ENCODE measurements around the gene FLT1. TPM values are rescaled to one million over a fixed set of nuclear protein-coding genes. Genes with fewer than 3 reads are reported as not detected.

Gene FLT1
- polyA plus RNA-seq, 2 of the 4 experiments (the other 2 are of a cell fraction), result not detected

DNA sequence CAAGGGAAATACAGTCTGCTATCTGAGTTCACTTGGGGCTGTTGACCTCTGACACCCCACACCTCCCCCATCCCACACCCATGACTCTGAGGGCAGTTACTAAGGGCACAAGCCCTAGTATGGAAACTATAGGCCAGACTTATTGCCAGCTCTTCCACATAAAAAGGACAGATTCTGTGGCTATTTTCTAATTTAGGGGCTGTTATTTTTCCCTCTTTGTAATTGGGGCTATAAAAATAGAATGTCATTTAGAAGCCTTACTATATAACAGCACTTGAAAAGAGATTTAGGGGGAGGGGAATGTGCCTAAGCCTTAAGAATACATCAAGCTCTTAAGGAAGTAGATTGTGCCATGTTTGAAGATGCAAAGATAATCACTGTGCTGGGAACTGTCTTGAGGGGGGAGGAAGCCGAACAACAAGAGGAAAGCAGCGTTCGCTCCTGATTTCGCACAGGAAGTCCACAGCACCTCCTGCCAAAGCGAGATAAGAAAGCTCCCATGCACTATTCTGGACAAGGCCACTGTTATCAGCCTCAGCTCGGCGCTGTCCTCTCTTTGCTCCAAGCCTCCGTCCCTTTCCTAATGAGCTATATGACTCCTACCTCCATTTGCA, 86.6 kb downstream of the FLT1 start:
- Histone ChIP-seq H3K4me2 (no peak overlapping the region), H3K4me3 (no peak overlapping the region), H3K27ac (no peak overlapping the region), H3K4me1 (no peaks in the 10 kb centered on the region), H3K9me3 (no peaks in the 10 kb centered on the region)
- TF ChIP-seq HDAC2 (IDR thresholded peaks at IDR 0.05) (no peak), ZSCAN20 (CRISPR knock-in tag; IDR thresholded peaks at IDR 0.05) (no peak), HOXA7 (CRISPR knock-in tag; IDR thresholded peaks at IDR 0.05) (no peak), SMC3 (IDR thresholded peaks at IDR 0.05) (no peak), PHF8 (IDR thresholded peaks at IDR 0.05; ENCODE audit: borderline replicate concordance, low read depth) (no peak), TFCP2L1 (CRISPR knock-in tag; IDR thresholded peaks at IDR 0.05) (no peak), FOXS1 (CRISPR knock-in tag; IDR thresholded peaks at IDR 0.05) (no peak), BHLHE40 (IDR thresholded peaks at IDR 0.05; ENCODE audit: low read depth, low read length) (no peak), RFX5 (IDR thresholded peaks at IDR 0.05) (no peak), CHD4 (IDR thresholded peaks at IDR 0.05; ENCODE audit: borderline replicate concordance) (no peak), NR3C1 (IDR thresholded peaks at IDR 0.05) (no peak)
- TF ChIP-seq, protein P1, sequence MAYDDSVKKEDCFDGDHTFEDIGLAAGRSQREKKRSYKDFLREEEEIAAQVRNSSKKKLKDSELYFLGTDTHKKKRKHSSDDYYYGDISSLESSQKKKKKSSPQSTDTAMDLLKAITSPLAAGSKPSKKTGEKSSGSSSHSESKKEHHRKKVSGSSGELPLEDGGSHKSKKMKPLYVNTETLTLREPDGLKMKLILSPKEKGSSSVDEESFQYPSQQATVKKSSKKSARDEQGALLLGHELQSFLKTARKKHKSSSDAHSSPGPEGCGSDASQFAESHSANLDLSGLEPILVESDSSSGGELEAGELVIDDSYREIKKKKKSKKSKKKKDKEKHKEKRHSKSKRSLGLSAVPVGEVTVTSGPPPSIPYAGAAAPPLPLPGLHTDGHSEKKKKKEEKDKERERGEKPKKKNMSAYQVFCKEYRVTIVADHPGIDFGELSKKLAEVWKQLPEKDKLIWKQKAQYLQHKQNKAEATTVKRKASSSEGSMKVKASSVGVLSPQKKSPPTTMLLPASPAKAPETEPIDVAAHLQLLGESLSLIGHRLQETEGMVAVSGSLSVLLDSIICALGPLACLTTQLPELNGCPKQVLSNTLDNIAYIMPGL (CRISPR knock-in tag; IDR thresholded peaks at IDR 0.05; ENCODE audit: borderline replicate concordance), result no peak
- TF ChIP-seq, protein P2, sequence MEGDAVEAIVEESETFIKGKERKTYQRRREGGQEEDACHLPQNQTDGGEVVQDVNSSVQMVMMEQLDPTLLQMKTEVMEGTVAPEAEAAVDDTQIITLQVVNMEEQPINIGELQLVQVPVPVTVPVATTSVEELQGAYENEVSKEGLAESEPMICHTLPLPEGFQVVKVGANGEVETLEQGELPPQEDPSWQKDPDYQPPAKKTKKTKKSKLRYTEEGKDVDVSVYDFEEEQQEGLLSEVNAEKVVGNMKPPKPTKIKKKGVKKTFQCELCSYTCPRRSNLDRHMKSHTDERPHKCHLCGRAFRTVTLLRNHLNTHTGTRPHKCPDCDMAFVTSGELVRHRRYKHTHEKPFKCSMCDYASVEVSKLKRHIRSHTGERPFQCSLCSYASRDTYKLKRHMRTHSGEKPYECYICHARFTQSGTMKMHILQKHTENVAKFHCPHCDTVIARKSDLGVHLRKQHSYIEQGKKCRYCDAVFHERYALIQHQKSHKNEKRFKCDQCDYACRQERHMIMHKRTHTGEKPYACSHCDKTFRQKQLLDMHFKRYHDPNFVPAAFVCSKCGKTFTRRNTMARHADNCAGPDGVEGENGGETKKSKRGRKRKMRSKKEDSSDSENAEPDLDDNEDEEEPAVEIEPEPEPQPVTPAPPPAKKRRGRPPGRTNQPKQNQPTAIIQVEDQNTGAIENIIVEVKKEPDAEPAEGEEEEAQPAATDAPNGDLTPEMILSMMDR (IDR thresholded peaks at IDR 0.05), result no peak
- ATAC-seq, result no peak
- POLR2A ChIA-PET, result no interaction called here
- CTCF ChIA-PET, result no interaction called here
- FAIRE-seq, result no peak
- no peak for DNase-seq (ENCODE audit: low read depth in 1 of 2, low spot score in 1 of 2)
- WGBS (ENCODE audit: missing lambda C conversion rate), result 35% methylated on average over 8 of the region's 8 CpGs

DNA sequence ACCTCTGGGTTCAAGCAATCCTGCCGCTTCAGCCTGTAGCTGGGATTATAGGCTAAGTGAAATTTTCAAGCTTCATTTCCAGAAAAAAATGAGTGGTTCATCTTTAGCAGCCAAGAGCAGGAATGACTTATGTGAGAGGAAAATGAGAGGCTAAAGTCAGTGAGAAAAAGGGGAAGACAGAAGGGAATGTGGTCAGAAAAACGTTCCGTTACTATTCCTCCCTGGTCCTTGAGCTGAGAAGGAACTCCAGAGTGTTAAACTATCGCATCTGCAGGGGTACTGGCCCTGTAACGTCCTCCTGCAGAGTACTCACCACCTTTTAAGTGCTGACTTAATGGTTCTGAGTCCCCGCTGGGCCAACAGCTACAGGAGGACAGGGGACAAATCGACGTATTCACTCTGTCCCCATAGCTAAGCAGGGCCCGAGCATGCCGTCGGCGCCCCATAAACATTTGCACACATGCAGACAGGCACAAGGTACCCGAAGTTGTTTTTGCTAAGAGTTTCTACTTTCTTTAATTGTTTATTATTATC, 88.1 kb downstream of the FLT1 start:
- TF ChIP-seq, protein P3, sequence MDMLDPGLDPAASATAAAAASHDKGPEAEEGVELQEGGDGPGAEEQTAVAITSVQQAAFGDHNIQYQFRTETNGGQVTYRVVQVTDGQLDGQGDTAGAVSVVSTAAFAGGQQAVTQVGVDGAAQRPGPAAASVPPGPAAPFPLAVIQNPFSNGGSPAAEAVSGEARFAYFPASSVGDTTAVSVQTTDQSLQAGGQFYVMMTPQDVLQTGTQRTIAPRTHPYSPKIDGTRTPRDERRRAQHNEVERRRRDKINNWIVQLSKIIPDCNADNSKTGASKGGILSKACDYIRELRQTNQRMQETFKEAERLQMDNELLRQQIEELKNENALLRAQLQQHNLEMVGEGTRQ (IDR thresholded peaks at IDR 0.05), result no peak
- no peak for TF ChIP-seq FOXS1 (CRISPR knock-in tag; IDR thresholded peaks at IDR 0.05)
- TF ChIP-seq CHD2 (IDR thresholded peaks at IDR 0.05; ENCODE audit: low read length, partially characterized antibody), result no peak
- POLR2A ChIA-PET, result no interaction called here
- no peak overlapping the region for H3K4me3 ChIP-seq
- no peaks in the 10 kb centered on the region for H3K4me1 ChIP-seq
- no peak overlapping the region for H3K4me2 ChIP-seq
- no peak for FAIRE-seq
- CTCF ChIA-PET, result no interaction called here
- 52% methylated on average over 13 of the region's 13 CpGs for WGBS (ENCODE audit: missing lambda C conversion rate)
- no peak for DNase-seq (ENCODE audit: low read depth in 1 of 2, low spot score in 1 of 2)
- no peak for ATAC-seq
- H3K27ac ChIP-seq, result no peak overlapping the region
- no peaks in the 10 kb centered on the region for H3K9me3 ChIP-seq

DNA sequence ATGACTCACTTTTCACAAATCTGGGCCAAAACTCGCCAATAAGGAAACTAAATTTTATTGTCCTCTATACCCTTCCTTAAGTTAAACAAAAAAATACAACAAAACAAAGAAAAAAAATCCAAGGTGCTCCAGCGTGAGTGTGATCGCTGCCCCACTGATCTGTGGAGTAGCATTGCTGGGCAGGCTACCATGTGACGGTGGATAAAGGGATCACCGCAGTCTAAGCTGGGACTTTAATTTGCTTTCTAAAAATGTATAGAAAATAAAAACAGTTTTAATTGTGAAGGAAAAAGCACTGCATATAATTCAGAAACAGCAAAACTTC, 92.9 kb downstream of the FLT1 start:
- H3K9me3 ChIP-seq, result no peaks in the 10 kb centered on the region
- H3K4me2 ChIP-seq, result no peak overlapping the region
- H3K27ac ChIP-seq, result no peak overlapping the region
- no peak overlapping the region for H3K4me3 ChIP-seq
- FAIRE-seq (no peak), DNase-seq (ENCODE audit: low read depth in 1 of 2, low spot score in 1 of 2) (no peak), ATAC-seq (no peak)
- POLR2A ChIA-PET, result no interaction called here
- CTCF ChIA-PET, result no interaction called here
- TF ChIP-seq CHD2 (IDR thresholded peaks at IDR 0.05; ENCODE audit: low read length, partially characterized antibody), result no peak
- TF ChIP-seq CHD4 (IDR thresholded peaks at IDR 0.05; ENCODE audit: borderline replicate concordance), result no peak
- TF ChIP-seq, protein P4, sequence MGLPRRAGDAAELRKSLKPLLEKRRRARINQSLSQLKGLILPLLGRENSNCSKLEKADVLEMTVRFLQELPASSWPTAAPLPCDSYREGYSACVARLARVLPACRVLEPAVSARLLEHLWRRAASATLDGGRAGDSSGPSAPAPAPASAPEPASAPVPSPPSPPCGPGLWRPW (IDR thresholded peaks at IDR 0.05), result no peak
- TF ChIP-seq HOXB5 (CRISPR knock-in tag; IDR thresholded peaks at IDR 0.05), result no peak
- no peak for TF ChIP-seq HOXA7 (CRISPR knock-in tag; IDR thresholded peaks at IDR 0.05)
- no peak for TF ChIP-seq KDM1A (IDR thresholded peaks at IDR 0.05; ENCODE audit: low read depth)
- TF ChIP-seq HOXB13 (CRISPR knock-in tag; IDR thresholded peaks at IDR 0.05; ENCODE audit: low read depth), result no peak
- TF ChIP-seq RAD21 (conservative IDR thresholded peaks at IDR 0.05 in 1 of 2, IDR thresholded peaks at IDR 0.05 in 1 of 2), result no peak
- no peak for TF ChIP-seq FOXS1 (CRISPR knock-in tag; IDR thresholded peaks at IDR 0.05)
- TF ChIP-seq FOSL2 (IDR thresholded peaks at IDR 0.05), result no peak
- no peak for TF ChIP-seq FOSL2 (CRISPR knock-in tag; IDR thresholded peaks at IDR 0.05)
- TF ChIP-seq TP53 (CRISPR knock-in tag; IDR thresholded peaks at IDR 0.05), result no peak
- H3K4me1 ChIP-seq, result no peaks in the 10 kb centered on the region
- WGBS (ENCODE audit: missing lambda C conversion rate), result 71% methylated on average over 5 of the region's 5 CpGs

Measured in A549 (cell line).